Measurements from ENCODE around the gene MGLL.

- TF ChIP-seq CTCF (IDR thresholded peaks at IDR 0.05), result no peak
- no peak for TF ChIP-seq POLR2A (IDR thresholded peaks at IDR 0.05)
- no peak for TF ChIP-seq EP300 (IDR thresholded peaks at IDR 0.05)
Observed at GRCh38 chr3:127651516-127652172, 170.7 kb downstream of the MGLL start.

All from ovary (tissue), 3 donors.